CMK (cell line): ENCODE measurements around the gene RD3L.

ENCODE experiments used
- DNase-seq: peaks from one replicate; pipeline ENCODE4 v3.0.0-alpha.2; 2010; ENCODE audit warnings: low read depth

RD3L gene

GRCh38 chr14:103896578-103896977 lies 45.8 kb downstream of the RD3L start:
- no peak for DNase-seq

DNA sequence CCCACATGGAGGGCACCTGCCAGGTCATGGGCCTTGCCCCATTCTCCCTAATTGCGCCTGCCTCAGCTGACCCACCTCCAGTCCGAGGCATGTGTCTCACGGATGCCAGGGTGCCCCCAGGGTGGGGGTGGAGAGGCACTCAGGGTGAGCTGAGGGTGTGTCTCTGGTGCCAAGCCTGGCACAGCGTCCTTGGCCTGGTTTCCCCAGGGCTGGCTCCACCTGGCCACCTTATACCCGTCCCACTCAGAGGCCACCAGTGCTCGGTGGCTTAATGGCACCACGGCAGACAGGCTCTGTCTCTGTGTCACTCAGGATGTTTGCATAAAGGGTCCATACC lies 47.6 kb downstream of the RD3L start:
- no peak for DNase-seq

DNA sequence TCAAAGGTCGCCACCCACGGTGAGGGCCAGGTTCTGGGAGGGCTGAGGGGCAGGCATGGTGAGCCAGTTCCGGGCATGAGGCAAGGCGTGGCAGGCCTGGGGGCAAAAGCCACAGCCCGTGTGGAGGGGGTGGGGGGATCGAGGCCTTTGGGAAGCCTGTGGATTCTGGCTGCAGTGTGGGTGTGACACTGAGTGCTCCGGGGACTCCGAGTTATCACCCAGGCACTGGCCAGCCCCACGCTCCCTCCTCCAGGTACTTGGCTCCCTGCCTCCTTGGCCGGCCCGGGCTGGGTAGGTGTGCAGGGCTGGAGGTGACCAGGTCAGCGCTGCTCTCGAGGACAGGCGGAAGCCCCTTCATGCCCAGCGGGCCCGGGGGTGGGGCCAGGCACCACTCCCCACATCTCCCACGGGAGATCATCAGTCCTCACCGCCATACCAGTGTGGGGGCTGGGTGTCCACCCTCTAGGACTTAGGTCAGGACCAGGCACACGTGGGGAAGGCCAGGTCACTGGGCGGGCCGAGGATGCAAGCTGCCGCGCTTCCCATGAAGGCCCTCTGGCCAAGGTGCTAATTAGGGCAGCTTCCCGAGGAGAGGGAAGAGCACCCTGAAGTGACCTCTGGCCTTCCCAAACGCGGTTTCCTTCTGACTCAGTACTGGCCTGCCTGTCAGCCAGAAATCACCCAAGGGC lies 48.2 kb downstream of the RD3L start:
- DNase-seq: no peak

DNA sequence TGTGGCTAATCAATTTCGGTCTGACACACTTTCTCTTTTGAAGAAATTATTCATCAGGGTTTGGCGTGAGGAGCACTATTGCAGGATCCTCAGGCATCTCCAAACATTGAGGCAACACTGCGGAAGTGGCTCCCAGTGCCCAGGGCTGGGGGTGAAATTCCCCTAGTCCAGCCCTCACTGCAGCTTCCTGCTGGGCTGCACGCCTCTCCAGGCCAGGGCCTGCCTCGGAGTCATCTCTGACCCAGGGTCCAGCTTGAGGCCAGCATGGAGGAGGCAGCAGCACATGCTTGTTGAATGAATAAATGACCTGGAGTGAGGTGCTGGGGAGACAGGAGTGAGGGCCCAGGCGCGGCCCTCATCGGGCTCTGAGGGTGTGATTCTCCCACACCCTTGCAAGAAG lies 50.1 kb downstream of the RD3L start:
- no peak for DNase-seq

DNA sequence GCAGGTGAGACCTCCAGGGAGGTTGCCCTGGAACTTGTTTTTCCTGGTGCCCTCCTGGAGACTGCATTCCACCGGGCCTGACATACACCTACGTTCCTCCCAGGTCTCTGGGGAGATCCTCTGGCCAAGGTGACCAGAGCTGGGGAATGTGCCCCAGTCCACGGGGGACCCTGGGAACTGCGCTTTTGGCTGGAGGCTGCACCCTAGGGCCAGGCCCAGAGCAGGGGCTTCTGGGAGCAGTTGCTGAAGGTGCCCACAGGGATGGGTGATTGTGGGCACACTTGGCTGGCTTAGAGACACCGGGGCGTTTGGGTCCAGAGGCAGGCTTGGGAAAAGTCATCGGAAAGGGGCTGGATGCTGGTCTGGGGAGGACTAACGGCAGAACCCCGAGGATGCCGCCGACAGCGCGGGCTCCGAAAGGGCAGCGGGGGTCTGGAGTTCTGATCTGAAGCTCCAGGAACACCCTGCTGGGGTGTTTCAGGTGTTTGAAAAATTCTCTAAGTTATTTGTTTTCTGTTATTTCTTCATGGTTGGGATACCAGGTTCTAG lies 50.6 kb downstream of the RD3L start:
- DNase-seq: no peak

- DNase-seq: no peak
Measured at GRCh38 chr14:103890821-103891666, 51.3 kb downstream of the RD3L start.
